GM13976 (cell line): Measurements from ENCODE around the gene LRRN3.

Experiments
- DNase-seq: peaks from one replicate; pipeline ENCODE4 v3.0.0; 2012; ENCODE audit warnings: low spot score
- CTCF ChIP-seq: IDR thresholded peaks from 2 replicates; pipeline ENCODE4 v1.5.1; 2012; ENCODE audit warnings: borderline replicate concordance, mild to moderate bottlenecking; ENCODE audit not compliant: insufficient read depth; ENCODE audit errors: extremely low read depth, missing control alignments, control extremely low read depth
- in situ Hi-C: fragments of 300-500 bp; cut with MboI; formaldehyde crosslinking; loops from one replicate; pipeline ENCODE4 v1.12.0; 2022; ENCODE audit warnings: low sequenced_read_pairs, mixed read lengths, inconsistent platforms; ENCODE audit not compliant: unreplicated experiment

LRRN3 gene

GRCh38 chr7:111074071-111074747, 16.7 kb upstream of the LRRN3 start:
- DNase-seq = no peak
- TF ChIP-seq CTCF = no peak
- in situ Hi-C loops = no loop called here

GRCh38 chr7:111074748-111075146, 16.2 kb upstream of the LRRN3 start:
- DNase-seq = no peak
- in situ Hi-C loops = loop anchor here (25.0 kb wide), 3 partner anchors 413 to 663 kb away; no protein-coding TSS in a partner anchor
- no peak for TF ChIP-seq CTCF

GRCh38 chr7:111075498-111075897, 15.4 kb upstream of the LRRN3 start:
- TF ChIP-seq CTCF = no peak
- no peak for DNase-seq
- in situ Hi-C loops = loop anchor here (25.0 kb wide), 3 partner anchors 412 to 662 kb away; no protein-coding TSS in a partner anchor

GRCh38 chr7:111076205-111076604, 14.7 kb upstream of the LRRN3 start:
- TF ChIP-seq CTCF = no peak
- no peak for DNase-seq
- in situ Hi-C loops = loop anchor here (25.0 kb wide), 3 partner anchors 411 to 661 kb away; no protein-coding TSS in a partner anchor

- in situ Hi-C loops = loop anchor here (25.0 kb wide), 3 partner anchors 410 to 660 kb away; no protein-coding TSS in a partner anchor
- TF ChIP-seq CTCF = no peak
- DNase-seq = no peak
Measured at GRCh38 chr7:111077001-111077400, 13.9 kb upstream of the LRRN3 start.

GRCh38 chr7:111080495-111081105, 10.3 kb upstream of the LRRN3 start:
- no peak for DNase-seq
- no peak for TF ChIP-seq CTCF
- in situ Hi-C loops = loop anchor here (25.0 kb wide), 3 partner anchors 407 to 657 kb away; no protein-coding TSS in a partner anchor
